Small intestine (tissue), 7 donors: ENCODE results near the gene FOXL2. TPM values are rescaled to one million over a fixed set of nuclear protein-coding genes. Genes with fewer than 3 reads are reported as not detected.
A peak's percentile ranks its signal among the peaks of the same experiment; 100 is the strongest.

ENCODE experiments used
- DNase-seq, 2 donors: peaks; one replicate each; pipeline versions ENCODE4 v3.0.0 to v3.0.0-alpha.2; 2013
- FAIRE-seq: peaks from 2 replicates; lab custom pipeline; 2012; peaks lifted over from hg19 to GRCh38; lab: Jason Lieb, UNC
- H3K27ac ChIP-seq, 3 donors: one replicate each; pipeline ENCODE4 v1.5.1; 2013; ENCODE audit warnings: low read length in 2 of 3, mild to moderate bottlenecking in 2 of 3, control low read depth in 1 of 3, inconsistent platforms in 1 of 3, low read depth in 1 of 3, moderate library complexity in 1 of 3
- H3K27me3 ChIP-seq, 3 donors: one replicate each; pipeline ENCODE4 v1.6.1; 2013; ENCODE audit warnings: low read length in 3 of 3, inconsistent platforms in 1 of 3; ENCODE audit not compliant: control insufficient read depth in 3 of 3, insufficient read depth in 3 of 3
- H3K36me3 ChIP-seq, 3 donors: one replicate each; pipeline ENCODE4 v1.6.1; 2013; ENCODE audit warnings: low read length in 3 of 3, inconsistent platforms in 1 of 3, low read depth in 1 of 3, mild to moderate bottlenecking in 1 of 3, moderate library complexity in 1 of 3; ENCODE audit not compliant: control insufficient read depth in 3 of 3, insufficient read depth in 2 of 3
- H3K4me1 ChIP-seq, 3 donors: one replicate each; pipeline ENCODE4 v1.6.1; 2013; ENCODE audit warnings: low read length in 2 of 3, inconsistent platforms in 1 of 3, low read depth in 1 of 3, mild to moderate bottlenecking in 1 of 3, moderate library complexity in 1 of 3; ENCODE audit not compliant: control insufficient read depth in 3 of 3, insufficient read depth in 2 of 3
- H3K4me3 ChIP-seq, 3 donors: one replicate each; pipeline ENCODE4 v1.5.1; 2013; ENCODE audit warnings: low read length in 3 of 3, control low read depth in 1 of 3, inconsistent platforms in 1 of 3, low read depth in 1 of 3, mild to moderate bottlenecking in 1 of 3, moderate library complexity in 1 of 3
- H3K9me3 ChIP-seq, 2 donors: one replicate each; pipeline ENCODE4 v1.6.1; 2013; ENCODE audit warnings: low read depth in 1 of 2, low read length in 1 of 2; ENCODE audit not compliant: control insufficient read depth in 2 of 2, insufficient read depth in 1 of 2
- WGBS, 3 donors: extraction: QIAGEN DNeasy Blood & Tissue Kit; methylation state at CpG; one replicate each; pipeline ENCODE4 v1.1.7; 2013; 5-methylcytosine and 5-hydroxymethylcytosine counted together
- polyA plus RNA-seq, 4 donors: library from polyadenylated mRNA; stranded (reverse) in 3 of 4; unstranded in 1 of 4; fragments of 200-250 nt in 3 of 4; fragments of 120-200 nt in 1 of 4; gene quantifications; one replicate each; pipeline versions ENCODE4 v1.2.1 to v1.2.3, GENCODE V29; 2013
- donor health status: healthy with polysubstance abuse.
- donor health status: control.
- donor health status: control.
- donor health status: Bipolar disorder and iron deficiency.
- donor health status: healthy.

The FOXL2 gene
- polyA plus RNA-seq, 4 donors, result not detected

- DNase-seq (peak in 1 of 2 donors; percentile 25), FAIRE-seq (no peak)
- H3K4me3 ChIP-seq, result no peak overlapping the region
- H3K9me3 ChIP-seq, result no peaks in the 10 kb centered on the region
- peaks cover 0 to 5% (median 0%) of the 10 kb centered on the region in 3 donors for H3K4me1 ChIP-seq
- peaks cover 3 to 91% (median 51%) of the 10 kb centered on the region in 3 donors for H3K27me3 ChIP-seq
- no peak overlapping the region for H3K27ac ChIP-seq
- WGBS, 3 donors, result 4 to 5% (median 4%) methylated on average over 48 of the region's 48 CpGs
- no peaks in the 10 kb centered on the region for H3K36me3 ChIP-seq
These were observed 8.7 kb downstream of the FOXL2 start for GRCh38 chr3:138938056-138938876.

DNA sequence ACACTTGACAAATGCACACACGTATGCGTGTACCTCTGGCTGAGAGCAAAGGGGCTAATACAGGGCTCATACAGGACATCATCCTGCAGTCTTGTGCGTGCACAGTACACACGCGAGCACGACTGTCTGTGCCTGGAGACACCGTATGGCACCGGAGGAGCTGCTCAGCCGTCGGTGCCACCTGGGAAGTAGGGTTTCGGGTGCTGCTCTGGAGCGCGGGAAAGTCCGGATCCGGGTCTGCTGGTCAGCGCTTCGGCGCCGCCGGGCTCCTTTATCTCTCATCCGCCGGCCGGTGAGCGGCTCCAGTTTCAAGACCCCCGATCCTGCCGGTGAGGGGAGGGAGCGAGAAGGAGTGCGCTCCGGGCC lies 9.3 kb downstream of the FOXL2 start:
- no peak overlapping the region for H3K4me3 ChIP-seq
- no peak overlapping the region for H3K27ac ChIP-seq
- 3 to 5% (median 4%) methylated on average over 26 to 29 of the region's 29 CpGs for WGBS, 3 donors
- peaks cover 0 to 5% (median 0%) of the 10 kb centered on the region in 3 donors for H3K4me1 ChIP-seq
- H3K36me3 ChIP-seq, result no peaks in the 10 kb centered on the region
- peaks cover 3 to 90% (median 49%) of the 10 kb centered on the region in 3 donors for H3K27me3 ChIP-seq
- DNase-seq (peak in 1 of 2 donors; percentile 21), FAIRE-seq (no peak)
- no peaks in the 10 kb centered on the region for H3K9me3 ChIP-seq

DNA sequence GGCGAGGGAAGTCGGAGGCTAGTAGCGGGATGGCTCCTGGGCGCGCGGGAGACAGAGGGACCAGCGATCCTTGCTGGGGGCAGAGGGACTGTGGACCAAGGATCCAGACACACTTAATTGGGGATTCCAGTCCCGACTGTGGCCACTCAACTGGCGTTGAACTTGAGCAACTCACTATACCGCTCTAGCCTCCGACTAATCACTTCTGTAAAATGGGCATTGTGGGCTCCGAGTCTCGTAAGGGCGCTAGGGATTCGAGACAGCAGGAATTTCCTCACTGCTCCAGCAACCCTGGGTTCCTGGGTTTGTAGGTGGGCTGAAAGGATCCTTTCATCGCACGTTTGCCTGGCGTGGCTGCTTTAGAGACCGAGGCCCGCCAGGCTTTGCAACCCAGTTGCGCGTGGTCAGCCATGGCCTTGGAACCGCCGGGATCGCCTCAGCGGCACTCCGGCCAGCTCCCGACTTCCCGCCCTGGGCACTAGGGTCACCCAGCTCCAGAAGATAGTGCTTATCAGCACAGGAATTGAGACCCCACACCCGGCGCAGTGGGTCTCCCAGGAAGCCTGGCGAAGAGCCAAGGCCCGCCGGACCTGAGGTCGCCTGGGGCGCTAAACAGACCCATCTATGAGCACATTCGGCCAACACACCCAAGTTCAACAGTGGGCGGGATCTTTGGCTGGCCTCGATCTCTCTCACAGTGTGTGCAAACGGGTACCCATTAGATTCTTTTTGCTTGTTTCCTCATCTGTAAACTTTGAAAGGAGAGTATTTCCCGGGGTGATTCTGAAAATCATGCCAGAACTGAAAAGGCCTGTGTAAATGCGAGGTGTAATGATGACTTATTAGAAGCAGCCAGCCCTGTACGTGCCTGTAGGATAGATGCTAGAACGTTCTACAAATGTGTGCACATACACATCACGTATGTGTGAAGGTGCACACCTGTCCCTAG lies 9.9 kb downstream of the FOXL2 start:
- 8 to 14% (median 10%) methylated on average over 44 to 45 of the region's 45 CpGs for WGBS, 3 donors
- H3K9me3 ChIP-seq, result no peaks in the 10 kb centered on the region
- peaks cover 3 to 84% (median 42%) of the 10 kb centered on the region in 3 donors for H3K27me3 ChIP-seq
- H3K36me3 ChIP-seq, result no peaks in the 10 kb centered on the region
- FAIRE-seq (no peak), DNase-seq (peak in 1 of 2 donors; percentile 23)
- H3K27ac ChIP-seq, result no peak overlapping the region
- peaks cover 0 to 5% (median 0%) of the 10 kb centered on the region in 3 donors for H3K4me1 ChIP-seq
- no peak overlapping the region for H3K4me3 ChIP-seq

GRCh38 chr3:138935863-138936740 lies 10.8 kb downstream of the FOXL2 start:
- Histone ChIP-seq H3K36me3 (no peaks in the 10 kb centered on the region), H3K4me3 (peak overlapping the region in 2 of 3 donors; percentile 18 to 24), H3K27me3 (peaks cover 3 to 75% (median 42%) of the 10 kb centered on the region in 3 donors), H3K27ac (no peak overlapping the region), H3K9me3 (no peaks in the 10 kb centered on the region), H3K4me1 (peaks cover 0 to 5% (median 0%) of the 10 kb centered on the region in 3 donors)
- 3% methylated on average over 56 to 58 of the region's 58 CpGs for WGBS, 3 donors
- FAIRE-seq, result no peak
- DNase-seq, result peak; percentile 35 to 81

DNA sequence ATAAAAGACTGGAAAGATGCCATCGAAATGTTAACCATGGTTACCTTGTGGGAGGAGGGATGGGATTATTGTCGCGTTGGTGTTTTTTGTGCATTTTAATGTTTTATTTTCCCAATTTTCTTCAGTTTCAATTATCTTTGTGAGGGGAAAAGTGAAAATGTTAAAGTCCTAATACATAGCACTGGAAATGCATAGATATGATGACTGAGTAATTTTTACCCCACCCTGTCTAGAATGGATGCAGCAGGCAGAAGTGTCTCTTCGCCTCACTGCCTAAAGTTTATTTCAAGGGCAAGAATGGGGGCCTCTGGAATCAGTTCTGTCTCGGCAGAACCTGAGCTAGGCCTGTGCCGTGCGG lies 11.5 kb downstream of the FOXL2 start:
- 57 to 65% (median 63%) methylated on average over 7 of the region's 7 CpGs for WGBS, 3 donors
- Histone ChIP-seq H3K36me3 (no peaks in the 10 kb centered on the region), H3K4me3 (peak overlapping the region in 1 of 3 donors; percentile 2), H3K9me3 (no peaks in the 10 kb centered on the region), H3K27me3 (peaks cover 3 to 69% (median 36%) of the 10 kb centered on the region in 3 donors), H3K27ac (no peak overlapping the region), H3K4me1 (peaks cover 0 to 5% (median 0%) of the 10 kb centered on the region in 3 donors)
- FAIRE-seq, result no peak
- DNase-seq, result no peak

- DNase-seq, result no peak
- H3K4me3 ChIP-seq, result no peak overlapping the region
- no peaks in the 10 kb centered on the region for H3K36me3 ChIP-seq
- no peaks in the 10 kb centered on the region for H3K9me3 ChIP-seq
- no peaks in the 10 kb centered on the region for H3K4me1 ChIP-seq
- H3K27me3 ChIP-seq, result peaks cover 0 to 60% (median 27%) of the 10 kb centered on the region in 3 donors
- WGBS, 3 donors, result 69 to 77% (median 75%) methylated on average over 3 of the region's 3 CpGs
- FAIRE-seq, result no peak
- H3K27ac ChIP-seq, result no peak overlapping the region
These were observed 12.8 kb downstream of the FOXL2 start for GRCh38 chr3:138933981-138934691.

DNA sequence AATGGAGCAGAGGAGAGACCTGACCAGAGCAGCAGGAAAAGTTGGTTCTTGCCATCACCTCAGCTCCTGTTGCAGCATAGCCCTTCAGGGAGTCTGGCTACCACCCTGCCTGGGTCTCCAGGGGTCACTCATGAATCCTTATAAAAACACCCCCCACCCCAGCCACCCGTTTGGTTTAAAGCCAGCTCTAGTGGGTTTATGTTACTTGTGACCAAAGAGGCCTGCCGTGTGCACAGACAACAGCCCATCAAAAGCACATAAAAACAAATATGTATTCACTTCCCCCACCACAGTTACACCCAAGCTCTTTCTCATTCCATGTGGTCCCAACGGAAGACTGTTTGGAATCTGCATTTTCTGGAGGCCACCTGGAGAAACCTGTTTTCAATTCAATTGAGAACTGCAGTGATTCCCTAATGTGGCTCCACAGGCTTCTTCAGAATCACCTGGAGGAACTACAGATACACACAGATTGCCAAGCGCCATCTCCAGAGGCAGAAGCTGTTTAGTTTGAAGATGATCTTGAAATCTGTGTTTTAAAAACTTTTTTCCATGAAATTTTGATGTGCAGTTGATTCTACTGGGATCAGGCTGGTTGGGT lies 13.8 kb downstream of the FOXL2 start:
- peaks cover 0 to 51% (median 19%) of the 10 kb centered on the region in 3 donors for H3K27me3 ChIP-seq
- no peaks in the 10 kb centered on the region for H3K36me3 ChIP-seq
- H3K9me3 ChIP-seq, result no peaks in the 10 kb centered on the region
- H3K4me1 ChIP-seq, result no peaks in the 10 kb centered on the region
- no peak overlapping the region for H3K4me3 ChIP-seq
- FAIRE-seq (no peak), DNase-seq (no peak)
- WGBS, 3 donors, result 63 to 82% (median 66%) methylated on average over 4 of the region's 4 CpGs
- H3K27ac ChIP-seq, result no peak overlapping the region
